Hepatic stellate cell (primary cell): Measurements from ENCODE around the gene UBE2D2.
A peak's percentile ranks its signal among the peaks of the same experiment; 100 is the strongest.

ENCODE experiments used
- DNase-seq: peaks from one replicate; pipeline ENCODE4 v3.0.0; 2011; ENCODE audit warnings: low spot score

Gene UBE2D2

DNA sequence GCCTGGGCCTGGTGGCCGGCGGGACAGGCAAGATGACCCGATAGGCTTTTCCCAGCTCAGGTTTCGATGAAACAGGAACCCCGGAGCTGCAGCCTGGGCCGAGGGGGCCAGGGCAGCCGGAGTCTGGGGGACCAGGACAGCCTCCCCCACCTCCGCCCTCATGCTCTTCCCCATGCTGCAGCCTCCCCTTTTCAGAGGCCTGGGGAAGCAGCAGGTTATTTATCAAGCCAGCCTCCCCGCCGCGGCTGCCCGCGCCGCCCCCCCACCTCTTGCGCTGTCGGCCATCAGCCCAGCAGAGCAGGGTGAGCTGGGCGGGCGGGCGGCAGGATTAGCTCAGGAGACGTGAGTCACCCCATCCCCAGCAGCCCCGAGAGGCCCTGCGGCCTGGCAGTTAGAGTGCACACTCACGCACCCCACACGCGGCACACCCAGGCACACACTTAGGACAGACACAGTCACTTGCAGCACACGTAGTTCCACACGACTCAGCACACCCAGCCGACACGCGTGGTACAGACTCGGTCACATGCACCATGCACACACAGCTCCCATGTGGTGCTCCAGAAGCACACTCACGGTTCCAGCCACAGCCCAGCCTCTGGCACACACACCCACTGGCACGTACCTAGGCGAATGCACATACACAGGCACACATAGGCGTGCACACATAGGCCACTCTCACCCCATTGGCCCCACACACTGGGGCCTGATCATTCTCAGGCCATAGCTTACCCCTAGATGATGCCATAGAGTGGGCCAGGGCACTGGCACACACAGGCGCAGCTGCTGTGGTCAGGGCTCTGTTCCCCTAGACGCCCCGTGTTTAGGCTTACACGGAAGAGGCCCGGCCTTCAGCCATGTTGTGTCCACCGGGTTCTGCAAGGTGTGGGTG, 100.0 kb downstream of the UBE2D2 start:
- peak; percentile 97 for DNase-seq

DNA sequence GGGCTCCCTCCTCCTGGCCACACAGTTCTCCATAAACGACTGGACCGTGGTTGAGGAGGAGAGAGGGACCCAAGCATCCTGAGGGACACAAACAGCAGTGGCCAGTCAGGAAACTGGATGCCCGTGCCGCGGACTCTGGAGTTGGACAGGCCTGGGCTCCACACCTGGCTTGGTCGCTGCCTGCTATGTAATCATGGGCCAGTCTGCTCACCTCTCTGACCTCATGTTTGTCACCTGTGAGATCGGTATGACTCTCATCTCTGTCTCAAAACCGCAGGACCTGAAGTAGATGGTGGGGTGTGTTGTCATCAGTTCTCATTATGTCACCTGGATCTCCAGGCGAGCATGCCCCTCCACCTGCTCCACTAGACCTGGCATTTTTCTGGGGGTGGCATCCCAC, 101.5 kb downstream of the UBE2D2 start:
- DNase-seq = no peak

DNA sequence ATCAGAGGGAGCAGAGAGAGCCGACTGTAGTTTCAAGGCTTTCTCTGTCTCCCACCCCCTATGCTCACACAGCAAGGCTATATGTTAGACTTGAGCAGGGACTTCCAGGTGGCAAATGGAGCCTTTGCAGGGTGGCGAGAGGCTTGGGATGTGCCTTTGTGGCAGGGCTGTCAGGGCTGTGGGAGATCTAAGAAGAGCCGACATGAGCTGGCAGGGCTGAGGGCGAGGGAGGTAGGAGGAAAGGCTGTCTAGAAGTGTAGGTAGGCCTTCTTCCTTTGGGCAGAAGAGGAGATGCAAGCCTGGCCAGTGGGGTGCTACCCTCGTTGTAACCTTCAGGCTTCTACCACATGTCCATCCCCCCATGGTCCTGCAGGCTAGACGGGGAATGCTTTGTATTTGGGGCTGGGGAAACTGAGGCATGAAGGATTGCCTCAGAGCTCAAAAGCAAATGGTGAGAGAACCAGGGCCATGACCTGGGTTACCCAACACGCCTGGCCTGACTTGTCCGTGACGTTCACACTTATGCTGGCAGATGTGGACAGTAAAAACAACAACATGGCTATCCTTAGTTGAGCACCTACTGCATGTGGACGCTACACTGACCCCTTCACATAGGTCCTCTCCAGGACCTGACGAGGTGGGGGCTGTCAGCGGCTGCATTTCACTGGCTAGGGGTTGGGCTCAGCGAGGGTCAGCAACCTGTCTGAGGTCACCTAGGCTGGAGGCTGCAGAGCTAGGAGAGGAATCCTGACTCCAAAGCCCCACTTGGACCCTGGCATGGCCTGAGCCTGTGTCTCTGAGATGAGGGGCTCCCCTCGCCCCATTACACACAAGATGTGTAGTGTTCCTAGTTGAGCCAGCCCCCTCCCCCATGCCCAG, 102.3 kb downstream of the UBE2D2 start:
- DNase-seq = no peak

DNA sequence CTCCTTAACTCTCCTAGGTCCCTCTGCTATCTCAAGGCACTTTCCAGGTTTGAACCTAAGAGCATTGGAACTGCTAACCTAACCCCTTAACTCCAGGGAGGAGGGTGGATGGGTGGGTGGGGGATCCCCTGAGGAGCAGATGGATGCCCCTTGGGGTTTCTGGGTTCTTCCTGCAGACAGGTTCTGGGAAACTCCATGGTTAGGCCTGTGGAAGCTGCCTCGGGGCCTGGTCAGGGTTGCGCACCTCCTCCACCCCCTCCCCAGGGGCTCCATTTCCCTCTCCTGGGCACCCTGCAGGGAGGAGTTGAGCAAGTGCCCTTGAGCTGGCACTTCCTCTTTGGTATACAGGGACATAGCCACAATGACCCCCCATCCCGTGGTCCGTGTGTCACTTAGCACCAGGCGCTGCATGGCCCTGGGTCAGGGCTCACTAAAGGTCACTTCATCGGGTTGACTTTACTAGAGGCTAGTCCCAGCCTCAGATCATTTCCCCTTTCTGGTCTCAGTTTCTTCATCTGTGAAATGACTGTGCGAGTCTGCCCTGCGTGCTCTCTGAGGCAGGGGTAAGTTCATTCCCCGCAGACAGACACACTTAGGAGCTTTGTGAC, 103.1 kb downstream of the UBE2D2 start:
- no peak for DNase-seq

DNA sequence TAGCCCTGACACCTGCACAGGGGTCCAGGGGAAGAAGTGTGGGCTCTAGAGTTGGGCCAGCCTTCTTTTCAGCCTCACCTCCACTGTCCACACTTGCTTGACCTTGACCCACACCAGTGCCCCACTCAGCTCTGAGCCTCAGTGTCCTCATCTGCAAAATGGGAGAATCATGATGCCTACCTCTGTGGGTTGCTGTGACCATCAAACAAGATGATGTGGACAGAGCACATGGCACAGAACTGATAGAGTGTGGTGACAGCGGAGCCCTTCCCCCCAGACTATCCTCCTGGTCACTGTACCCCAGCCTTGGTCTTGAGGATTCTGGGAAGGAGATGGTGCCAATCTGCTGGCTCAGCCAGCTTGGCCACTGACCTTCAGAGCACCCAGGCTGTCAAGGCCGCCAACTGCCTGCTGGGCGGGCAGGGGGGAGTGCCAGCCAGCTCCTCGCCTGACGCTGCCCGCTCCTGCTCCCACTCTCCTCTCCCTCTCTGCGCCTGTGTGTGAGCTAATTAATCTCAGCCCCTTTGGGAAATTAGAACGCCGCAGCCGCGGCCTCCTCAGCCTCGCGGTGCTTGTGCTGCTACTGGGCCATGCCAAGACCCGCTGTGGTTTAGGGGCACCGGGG, 103.7 kb downstream of the UBE2D2 start:
- no peak for DNase-seq

DNA sequence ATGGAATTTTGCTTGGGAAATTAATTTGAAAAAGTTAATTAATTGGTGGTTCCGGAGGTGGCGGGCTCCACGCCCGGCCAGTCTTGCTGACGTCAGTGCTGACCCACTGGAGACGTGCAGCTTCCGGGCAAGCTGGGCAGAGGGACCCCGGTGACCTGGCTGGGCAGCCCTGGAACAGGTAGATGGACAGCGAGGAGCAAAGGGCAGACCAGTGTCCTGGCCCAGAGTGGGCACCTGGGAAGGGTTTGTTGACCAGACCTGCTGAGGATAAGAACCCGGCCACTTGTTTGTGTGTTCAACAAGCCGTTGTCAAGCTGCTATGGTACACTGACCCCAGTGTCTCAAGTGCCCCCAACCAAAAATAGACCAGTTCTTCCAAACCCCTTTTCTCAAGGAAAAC, 104.5 kb downstream of the UBE2D2 start:
- DNase-seq = no peak

DNA sequence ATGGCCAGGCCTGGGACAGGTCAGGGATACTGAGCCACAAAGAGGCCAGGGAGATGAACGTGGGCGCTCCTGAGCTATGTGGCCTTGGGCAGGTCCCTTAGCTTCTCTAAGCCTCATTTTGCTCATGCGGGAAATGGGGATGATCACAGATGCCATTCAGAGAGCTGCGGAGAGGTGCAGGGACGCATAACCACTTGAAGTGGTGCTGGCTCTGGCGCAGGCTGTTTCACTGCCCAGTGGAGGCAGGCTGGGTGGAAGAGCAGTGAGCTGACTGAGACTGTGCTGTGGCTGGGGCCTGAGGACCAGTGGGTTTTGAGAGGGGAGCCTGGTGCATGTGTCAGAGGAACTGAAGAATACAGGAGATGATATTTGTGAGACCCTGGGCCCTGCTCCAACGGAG, 105.4 kb downstream of the UBE2D2 start:
- DNase-seq = no peak

DNA sequence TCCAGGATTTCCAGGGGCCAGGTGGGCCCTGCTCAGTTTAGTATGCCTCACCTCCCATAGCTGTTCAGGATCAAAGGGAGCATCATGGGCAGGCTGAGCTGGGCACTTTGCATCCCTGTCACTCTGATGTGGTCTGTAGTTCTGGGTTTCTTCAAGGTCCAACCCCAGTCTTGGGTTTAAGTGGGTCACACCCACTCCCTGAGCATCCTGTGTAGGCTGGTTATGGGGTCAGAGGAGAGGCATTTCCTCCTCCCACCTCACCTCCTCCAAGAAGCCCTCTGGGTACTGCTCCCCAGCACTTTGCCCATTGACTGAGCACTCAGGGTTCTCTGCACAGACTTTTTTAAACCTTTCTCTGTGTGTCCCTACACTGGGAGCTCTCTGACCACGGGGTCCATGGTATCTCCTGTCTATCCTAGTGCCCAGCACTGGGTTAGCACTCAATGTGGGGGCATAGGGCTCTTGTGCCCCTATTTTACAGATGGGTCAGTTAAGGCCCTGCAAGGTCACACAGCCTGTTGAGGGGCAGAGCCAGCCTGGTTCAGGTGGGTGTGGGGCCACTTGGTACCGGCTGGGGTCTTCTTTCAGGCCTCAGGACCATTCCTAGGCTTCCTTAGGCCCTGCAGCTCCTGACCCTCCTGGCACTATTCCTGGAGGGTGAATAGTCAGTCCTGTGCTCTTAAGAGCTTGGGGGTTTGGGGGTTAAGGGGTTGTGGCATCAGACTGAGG, 106.0 kb downstream of the UBE2D2 start:
- DNase-seq = no peak

DNA sequence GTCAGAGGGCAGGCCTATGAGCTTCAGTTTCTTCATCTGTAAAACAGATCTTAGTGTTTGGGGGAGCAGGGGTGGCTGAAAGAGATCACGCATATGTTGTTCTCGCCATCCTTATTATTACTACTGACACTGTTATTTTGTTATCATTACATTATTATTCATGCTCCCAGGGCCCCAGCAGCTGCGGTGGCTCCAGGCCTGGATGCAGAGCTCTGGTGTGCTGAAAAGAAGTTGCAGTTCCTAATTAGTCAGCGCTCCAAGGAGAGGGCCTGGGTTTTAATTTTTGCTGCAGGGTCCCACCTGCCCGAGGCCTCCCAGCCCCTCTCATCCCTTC, 106.6 kb downstream of the UBE2D2 start:
- DNase-seq = peak; percentile 84

DNA sequence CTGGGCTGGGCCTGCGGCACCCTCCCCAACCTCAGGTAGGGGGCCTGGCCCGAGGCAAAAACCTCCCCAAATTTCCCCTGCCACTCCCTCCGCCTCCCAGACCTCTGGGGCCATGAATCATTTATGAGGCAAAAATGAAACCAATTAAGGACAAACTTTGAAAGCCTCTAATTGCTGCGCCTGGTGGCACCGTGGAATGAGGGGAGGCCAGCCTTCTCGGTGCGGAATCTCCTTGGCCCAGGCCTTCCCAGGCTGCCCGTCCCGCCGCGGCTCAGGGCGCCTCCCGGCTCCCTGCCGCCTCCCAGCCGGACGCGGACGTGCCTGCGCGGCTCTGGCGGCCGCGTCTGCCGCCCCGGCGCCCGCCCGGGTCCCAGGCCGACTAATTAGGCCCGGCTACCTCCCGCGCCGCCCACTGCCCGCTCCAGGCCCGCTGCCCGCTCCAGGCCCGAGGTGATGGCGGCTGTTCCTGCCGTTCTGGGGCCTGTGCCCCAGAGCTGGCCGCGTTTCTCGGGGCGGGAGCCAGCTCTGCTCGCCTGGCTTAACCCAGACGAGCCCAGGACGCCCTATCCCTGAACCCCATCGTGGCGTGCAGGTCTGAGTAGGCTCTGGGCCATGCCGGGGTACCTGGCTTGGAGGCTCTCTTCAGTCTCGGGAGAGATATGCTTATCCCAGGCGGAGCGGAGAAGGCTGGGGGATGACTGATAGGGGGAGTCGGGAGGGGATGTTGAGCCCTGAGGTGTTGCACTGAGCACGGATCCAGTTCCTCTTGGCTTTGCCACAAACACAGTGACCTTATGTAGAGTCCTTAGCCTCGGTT, 107.1 kb downstream of the UBE2D2 start:
- no peak for DNase-seq

DNA sequence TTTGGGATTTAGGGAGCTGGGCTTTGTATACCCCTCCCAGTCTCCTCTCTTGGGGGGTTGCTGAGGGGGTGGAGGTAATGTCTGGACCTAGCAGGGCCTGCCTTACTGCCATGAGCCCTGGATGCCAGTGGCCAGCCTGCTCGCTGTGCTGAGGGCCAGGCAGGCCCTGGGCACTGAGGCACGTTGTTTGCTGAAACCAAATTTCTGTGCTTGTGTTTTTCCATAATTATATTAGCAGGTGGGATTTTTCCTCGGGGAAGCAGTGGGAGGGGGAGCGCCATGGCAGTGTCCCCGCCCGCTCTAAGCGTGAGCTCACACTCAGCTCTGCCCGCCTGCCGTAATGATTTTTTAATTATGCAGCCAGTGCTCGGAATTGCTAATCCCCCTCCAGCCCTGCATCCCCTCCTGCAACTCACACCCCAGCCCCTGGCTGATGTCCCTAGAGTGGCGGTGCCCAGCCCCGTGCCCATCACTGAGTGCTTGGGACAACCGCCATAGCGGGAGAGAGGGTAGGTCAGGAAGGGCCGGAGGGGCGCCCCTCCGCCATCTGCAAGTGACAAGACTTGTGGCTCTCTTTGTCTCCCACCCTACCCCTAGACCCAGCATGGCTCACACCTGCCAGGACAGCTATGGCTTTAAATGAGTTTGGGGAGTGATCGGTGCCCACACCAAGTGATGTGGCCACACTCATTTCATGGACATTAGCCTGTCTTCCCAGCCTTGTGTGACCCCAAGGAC, 108.0 kb downstream of the UBE2D2 start:
- DNase-seq = no peak

DNA sequence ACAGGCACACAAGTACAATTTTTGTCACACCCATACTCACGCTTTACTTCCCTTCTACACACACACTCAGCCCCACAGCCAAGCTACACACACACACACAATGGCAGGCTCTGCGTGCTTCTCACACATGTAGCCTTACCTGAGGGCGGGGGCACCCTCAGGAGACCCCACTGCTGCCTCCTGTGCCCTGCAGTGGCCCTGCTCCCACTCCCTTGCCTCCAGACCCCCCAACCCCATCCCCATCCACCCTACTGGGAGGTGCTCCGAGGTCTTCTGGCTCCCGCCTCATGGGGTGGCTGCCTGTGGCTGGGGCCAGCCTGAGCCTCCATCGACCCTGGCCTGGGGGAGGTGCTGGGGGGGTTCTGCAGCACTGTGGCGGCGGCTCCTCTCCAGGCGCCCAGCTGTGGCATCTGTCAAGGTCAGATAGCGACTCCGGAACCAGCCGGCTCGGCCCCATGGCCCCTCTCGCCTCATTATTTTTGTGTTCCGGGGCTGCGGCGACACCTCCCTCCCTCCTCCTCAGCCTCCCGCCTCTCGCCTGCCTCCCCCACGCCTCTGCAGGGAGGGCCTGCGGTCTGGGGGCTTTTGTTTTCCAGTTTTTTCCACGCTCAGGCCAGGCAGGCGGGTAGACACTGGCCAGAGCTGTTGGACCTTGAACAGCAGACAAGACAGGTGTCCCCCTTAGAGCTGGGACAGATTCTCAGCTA, 108.7 kb downstream of the UBE2D2 start:
- DNase-seq = no peak

DNA sequence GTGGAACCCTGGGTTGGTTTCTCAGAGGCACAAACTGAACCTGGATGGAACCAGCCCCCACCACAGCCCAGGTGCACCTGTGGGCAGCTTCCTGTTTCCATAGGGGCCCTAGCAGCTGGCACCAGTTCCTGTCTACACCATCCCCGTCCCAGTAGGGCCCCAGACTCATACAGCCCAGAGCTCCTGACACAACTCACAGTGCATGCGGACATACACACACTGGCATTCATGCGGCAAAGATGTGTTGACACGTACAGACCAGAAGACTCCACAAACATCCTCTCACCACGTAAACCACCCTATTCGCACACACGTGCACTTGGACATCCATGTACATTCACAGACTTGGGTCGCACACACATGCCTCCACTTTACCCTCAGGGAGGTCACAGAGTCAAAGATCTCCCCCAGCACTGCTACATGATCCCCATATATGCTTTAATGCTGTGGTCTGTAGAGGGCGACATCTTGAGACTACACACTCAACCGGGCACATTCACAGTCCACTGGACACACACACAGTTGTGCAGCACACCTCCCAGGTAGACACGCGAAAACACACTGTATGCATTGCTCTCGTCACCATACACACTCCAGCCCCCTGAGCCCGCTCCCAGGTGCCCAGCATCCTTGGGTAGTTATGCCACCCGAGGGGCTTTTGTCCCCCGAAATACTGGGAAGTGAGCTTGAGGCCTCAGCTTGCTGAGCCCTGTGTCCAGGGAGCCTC, 109.4 kb downstream of the UBE2D2 start:
- DNase-seq = no peak

DNA sequence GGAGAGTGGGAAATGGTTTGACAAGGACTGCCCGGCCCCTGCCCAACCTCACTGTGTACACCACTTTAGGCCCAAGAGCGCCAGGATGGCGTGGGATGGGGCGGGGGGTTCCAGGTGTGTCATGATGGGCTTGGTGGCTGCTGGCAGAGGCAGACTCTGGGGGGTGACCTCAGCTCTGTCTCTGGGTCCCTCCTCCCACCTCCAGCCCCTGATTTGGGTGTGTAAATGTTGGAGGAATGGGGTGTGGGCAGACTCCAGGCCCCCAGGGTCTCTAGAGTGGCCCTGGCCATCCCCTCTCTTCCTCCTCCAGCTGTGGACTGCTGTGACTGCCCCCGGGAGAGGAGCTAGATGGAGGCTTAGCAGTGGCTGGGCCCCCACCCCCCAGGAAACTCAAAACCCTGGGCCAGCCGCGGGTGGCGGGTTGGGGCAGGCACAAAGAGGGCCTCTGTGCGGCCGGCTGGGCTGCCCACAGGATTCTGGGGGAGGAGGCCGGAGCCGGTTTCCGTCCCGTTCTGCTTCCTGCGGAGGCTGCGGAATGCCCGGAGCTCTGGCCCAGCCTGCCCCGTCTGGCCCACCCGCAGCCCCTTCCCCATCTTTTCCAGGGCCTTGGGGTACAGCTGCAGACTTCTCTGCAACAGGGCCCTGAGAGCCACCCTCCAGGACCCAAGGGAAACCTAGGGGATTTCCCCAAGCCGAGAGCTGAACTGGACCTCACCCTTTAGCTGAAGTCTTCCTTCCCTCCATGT, 110.1 kb downstream of the UBE2D2 start:
- peak; percentile 85 for DNase-seq

DNA sequence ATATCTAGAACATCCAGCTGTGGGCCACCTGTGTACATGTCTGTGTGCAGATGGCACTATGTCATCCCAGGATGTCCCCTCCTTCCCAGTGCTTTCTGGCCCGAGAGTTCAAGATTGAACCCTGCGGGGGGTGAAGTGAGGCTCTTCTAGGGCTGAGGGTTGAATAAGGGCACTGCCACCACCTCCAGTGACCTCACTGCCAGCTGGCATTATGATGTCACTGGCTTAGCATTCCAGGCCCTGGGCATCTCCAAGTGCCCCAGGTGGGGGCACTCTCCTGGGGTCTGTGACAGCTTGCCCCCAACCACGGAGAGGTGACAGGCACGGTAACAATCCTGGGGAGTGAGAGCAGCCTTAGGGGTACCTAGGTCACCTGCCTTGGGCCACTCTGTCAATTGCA, 114.1 kb downstream of the UBE2D2 start:
- no peak for DNase-seq

DNA sequence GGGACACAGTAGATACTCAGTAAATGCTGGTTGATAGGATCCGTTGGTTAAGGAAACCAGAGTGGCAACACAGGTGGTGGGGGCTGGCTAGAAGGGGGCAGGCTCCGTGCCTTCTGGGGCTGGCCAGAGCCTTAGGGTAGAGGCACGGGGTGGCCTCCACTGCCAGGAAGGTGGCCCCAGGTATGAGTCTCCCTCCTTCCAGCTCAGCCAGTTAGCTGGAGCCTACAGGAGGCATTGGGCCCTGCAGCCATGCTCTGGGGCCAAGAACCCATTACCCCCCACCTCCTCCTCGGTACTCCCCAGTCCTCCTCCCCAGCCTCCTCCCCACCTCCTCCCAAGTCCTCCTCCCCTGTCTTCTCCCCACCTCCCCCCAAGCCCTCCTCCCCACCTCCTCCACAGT, 114.7 kb downstream of the UBE2D2 start:
- no peak for DNase-seq

DNA sequence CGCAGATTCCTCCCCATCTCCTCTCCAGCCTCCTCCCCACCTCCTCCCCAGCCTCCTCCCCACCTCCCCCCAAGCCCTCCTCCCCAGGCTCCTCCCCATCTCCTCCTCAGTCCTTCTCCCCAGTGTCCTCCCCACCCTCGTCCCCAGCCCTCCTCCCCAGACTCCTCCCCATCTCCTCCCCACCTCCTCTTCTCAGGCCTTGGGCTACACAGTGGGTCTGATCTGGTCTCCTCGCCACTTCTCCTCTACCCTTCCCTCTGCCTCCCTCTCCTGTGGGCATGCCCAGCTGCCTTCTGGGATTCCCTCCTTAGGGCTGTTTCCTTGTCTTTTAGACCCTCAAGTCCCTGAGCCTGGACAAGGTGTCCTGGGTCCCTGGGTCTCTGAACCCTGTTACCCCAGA, 115.3 kb downstream of the UBE2D2 start:
- DNase-seq = no peak
